Nasal cavity respiratory epithelium epithelial cell of viscerocranial mucosa (primary cell): Measurements from ENCODE around the gene PRPF40B. TPM values are rescaled to one million over a fixed set of nuclear protein-coding genes. Genes with fewer than 3 reads are reported as not detected.

Source experiments
- total RNA-seq: library from RNA; depleted of rRNA; stranded (reverse); fragments of >200 nt; gene quantifications from 2 replicates; pipeline ENCODE4 v1.2.3, GENCODE V29; 2014

Gene PRPF40B
- total RNA-seq: 18.5 and 18.9 TPM in 2 replicates

GRCh38 chr12:49623142-49623904 lies at the start of gene PRPF40B:
TSS of gene PRPF40B (plus strand) at chr12:49623561. CDS start at chr12:49623591, 30 bp downstream.

GRCh38 chr12:49605539-49605938 lies 17.8 kb upstream of the PRPF40B start, which contains the start of gene FAM186B:
TSS of gene FAM186B (minus strand) at chr12:49605639. CDS start at chr12:49605477, 162 bp downstream.

Other genes with a start within 250 kb of the PRPF40B start
- gene KCNH3, start 84.5 kb upstream of the PRPF40B start, total RNA-seq: under 0.01 TPM in 1 of 2 replicates, not detected in the other
- gene MCRS1, start 55.4 kb upstream of the PRPF40B start, total RNA-seq: 46.1 and 56.7 TPM in 2 replicates
- 0.34 and 0.57 TPM in 2 replicates for gene FAM186B, start 17.9 kb upstream of the PRPF40B start, total RNA-seq
- 3.4 and 4.3 TPM in 2 replicates for gene FMNL3, start 83.8 kb downstream of the PRPF40B start, total RNA-seq
- gene TMBIM6, start 118.0 kb downstream of the PRPF40B start, total RNA-seq: 695 and 716 TPM in 2 replicates
- gene NCKAP5L, start 204.9 kb downstream of the PRPF40B start, total RNA-seq: 4.4 and 11.6 TPM in 2 replicates
- 4.9 and 11.6 TPM in 2 replicates for gene BCDIN3D, start 219.5 kb downstream of the PRPF40B start, total RNA-seq